ENCODE measurements around the gene THBS2. TPM values are rescaled to one million over a fixed set of nuclear protein-coding genes. Genes with fewer than 3 reads are reported as not detected.

The THBS2 gene
- total RNA-seq, 1 experiment from 2014 or later: not detected

DNA sequence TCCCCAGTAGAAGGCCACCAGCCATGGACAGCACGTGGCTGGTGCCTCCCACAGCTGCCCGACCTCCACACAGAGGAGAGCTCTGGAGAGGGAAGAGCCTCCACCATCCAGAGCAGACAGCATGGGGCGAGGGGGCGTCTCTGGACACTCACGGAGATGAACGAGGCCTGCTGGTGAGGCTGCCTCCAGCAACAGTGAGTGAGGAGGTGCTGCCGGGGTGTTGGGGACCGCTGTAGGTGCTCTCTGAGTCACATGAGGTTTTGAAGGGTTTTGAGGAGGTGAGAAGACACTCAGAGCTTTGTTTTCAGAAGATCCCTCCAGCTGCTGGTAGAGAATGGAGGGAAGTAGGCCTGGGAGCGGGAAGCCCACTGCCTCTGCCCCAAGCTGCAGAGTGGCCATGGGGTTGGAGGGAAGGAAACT is 65.6 kb downstream of the THBS2 start:
- H3K4me1 ChIP-seq (replicated peaks; ENCODE audit: insufficient read depth): no peaks in the 10 kb centered on the region
- BruUV-seq (replicated peaks): no TSS peak
- no peaks in the 10 kb centered on the region for H3K36me3 ChIP-seq (ENCODE audit: low read depth)
- TF ChIP-seq EZH2 (IDR thresholded peaks at IDR 0.05; ENCODE audit: low read depth): no peak
- TF ChIP-seq, protein P1, sequence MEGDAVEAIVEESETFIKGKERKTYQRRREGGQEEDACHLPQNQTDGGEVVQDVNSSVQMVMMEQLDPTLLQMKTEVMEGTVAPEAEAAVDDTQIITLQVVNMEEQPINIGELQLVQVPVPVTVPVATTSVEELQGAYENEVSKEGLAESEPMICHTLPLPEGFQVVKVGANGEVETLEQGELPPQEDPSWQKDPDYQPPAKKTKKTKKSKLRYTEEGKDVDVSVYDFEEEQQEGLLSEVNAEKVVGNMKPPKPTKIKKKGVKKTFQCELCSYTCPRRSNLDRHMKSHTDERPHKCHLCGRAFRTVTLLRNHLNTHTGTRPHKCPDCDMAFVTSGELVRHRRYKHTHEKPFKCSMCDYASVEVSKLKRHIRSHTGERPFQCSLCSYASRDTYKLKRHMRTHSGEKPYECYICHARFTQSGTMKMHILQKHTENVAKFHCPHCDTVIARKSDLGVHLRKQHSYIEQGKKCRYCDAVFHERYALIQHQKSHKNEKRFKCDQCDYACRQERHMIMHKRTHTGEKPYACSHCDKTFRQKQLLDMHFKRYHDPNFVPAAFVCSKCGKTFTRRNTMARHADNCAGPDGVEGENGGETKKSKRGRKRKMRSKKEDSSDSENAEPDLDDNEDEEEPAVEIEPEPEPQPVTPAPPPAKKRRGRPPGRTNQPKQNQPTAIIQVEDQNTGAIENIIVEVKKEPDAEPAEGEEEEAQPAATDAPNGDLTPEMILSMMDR (conservative IDR thresholded peaks at IDR 0.05): no peak
- no peaks in the 10 kb centered on the region for H3K9me3 ChIP-seq (ENCODE audit: insufficient read depth, low read depth)
- CTCF ChIA-PET: no interaction called here
- H3K27me3 ChIP-seq (ENCODE audit: insufficient read depth, low read depth): peaks cover 77% of the 10 kb centered on the region
- H3K79me2 ChIP-seq (ENCODE audit: low read depth): no peaks in the 10 kb centered on the region
- H3F3A ChIP-seq (ENCODE audit: insufficient read depth, low read depth): no peaks in the 10 kb centered on the region
- H3K9me2 ChIP-seq (ENCODE audit: insufficient read depth): no peaks in the 10 kb centered on the region
- no peak overlapping the region for H2AFZ ChIP-seq
- intact Hi-C loops (cut with micrococcal nuclease; ENCODE audit: unreplicated experiment): no loop called here
- no peak for DNase-seq
- no peaks in the 10 kb centered on the region for H4K20me1 ChIP-seq (ENCODE audit: insufficient read depth)
- POLR2A ChIA-PET (ENCODE audit: unreplicated experiment): no interaction called here
- H3K27ac ChIP-seq: no peak overlapping the region
- no peak overlapping the region for H3K4me2 ChIP-seq
- H3K4me3 ChIP-seq: no peak overlapping the region

DNA sequence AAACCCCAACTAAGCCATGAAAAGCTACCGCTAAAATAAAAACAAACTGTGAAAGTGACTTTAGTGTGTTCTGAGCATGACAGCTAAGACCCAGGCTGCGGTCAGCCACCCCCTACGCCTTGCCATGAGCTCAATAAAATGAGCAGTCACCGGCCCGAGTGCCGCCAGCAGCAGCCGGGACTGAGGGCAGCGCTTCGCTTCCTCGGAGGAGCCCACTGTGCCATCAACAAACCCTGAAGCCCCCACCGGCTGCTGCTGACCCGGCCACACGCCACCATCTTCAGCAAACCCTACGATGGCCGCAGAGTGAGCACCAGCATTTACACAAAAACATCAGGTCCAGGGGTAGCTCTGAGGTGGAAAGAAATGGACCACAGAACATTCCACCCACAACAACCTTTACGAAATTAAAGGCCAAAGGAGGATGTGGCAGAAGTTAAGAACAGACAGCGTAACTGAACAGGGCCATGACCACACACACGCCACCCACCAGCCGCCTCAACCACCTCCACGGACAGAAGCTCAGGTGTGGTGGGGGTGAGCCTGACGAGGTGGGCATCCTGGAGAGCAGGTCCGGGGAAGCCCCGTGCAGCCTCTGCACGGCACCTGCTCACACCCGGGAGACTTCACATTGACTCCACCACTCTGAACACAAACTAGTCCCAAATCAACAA is 67.0 kb downstream of the THBS2 start:
- no TSS peak for BruUV-seq (replicated peaks)
- intact Hi-C loops (cut with micrococcal nuclease; ENCODE audit: unreplicated experiment): no loop called here
- TF ChIP-seq EZH2 (IDR thresholded peaks at IDR 0.05; ENCODE audit: low read depth): no peak
- TF ChIP-seq, protein P1 (conservative IDR thresholded peaks at IDR 0.05): no peak
- Histone ChIP-seq H3K36me3 (ENCODE audit: low read depth) (no peaks in the 10 kb centered on the region), H4K20me1 (ENCODE audit: insufficient read depth) (no peaks in the 10 kb centered on the region), H3K79me2 (ENCODE audit: low read depth) (no peaks in the 10 kb centered on the region), H3F3A (ENCODE audit: insufficient read depth, low read depth) (no peaks in the 10 kb centered on the region), H3K27me3 (ENCODE audit: insufficient read depth, low read depth) (peaks cover 75% of the 10 kb centered on the region), H3K4me1 (replicated peaks; ENCODE audit: insufficient read depth) (no peaks in the 10 kb centered on the region), H2AFZ (no peak overlapping the region), H3K4me3 (no peak overlapping the region), H3K9me3 (ENCODE audit: insufficient read depth, low read depth) (no peaks in the 10 kb centered on the region), H3K9me2 (ENCODE audit: insufficient read depth) (no peaks in the 10 kb centered on the region), H3K4me2 (no peak overlapping the region), H3K27ac (no peak overlapping the region)
- ChIA-PET POLR2A (ENCODE audit: unreplicated experiment) (no interaction called here), CTCF (no interaction called here)
- no peak for DNase-seq

DNA sequence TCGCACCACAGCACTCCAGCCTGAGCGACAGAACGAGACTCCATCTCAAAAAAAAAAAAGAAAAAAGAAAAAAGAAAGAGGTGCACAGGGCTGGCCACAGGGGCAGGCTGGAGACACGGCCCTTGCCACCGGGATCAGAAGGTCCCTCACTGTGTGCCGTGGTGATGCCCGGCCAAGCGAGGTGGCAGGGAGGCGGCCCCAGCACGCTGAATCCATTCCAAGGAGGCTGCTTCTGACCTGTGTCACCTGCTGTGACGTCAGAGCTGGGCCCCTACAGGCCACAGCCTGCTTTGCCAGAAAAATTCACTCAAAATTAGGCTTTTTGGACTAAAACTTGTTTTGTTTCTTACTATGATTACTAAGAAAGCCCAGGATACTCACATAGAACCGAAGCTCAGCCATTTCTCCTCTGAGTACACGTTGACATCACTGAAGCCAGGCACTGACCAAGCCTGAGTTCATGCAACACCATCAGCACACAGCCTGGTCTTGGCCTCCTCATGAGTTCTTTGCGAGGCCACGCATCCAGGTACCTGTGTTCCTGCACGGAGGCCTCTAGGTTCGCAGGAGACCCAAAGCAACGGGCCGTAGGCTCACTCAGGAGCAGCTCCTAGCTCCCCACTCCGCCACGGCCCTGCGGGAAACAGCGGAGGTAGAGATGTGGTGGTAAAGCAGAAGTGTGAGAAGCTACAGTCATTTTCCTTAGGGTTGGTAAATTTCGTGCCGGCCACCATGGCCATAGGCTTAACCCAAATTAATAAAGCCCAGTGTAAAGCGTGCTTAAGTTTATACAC is 67.8 kb downstream of the THBS2 start:
- ChIA-PET POLR2A (ENCODE audit: unreplicated experiment) (no interaction called here), CTCF (no interaction called here)
- Histone ChIP-seq H3K36me3 (ENCODE audit: low read depth) (no peaks in the 10 kb centered on the region), H2AFZ (no peak overlapping the region), H3K4me3 (no peak overlapping the region), H4K20me1 (ENCODE audit: insufficient read depth) (no peaks in the 10 kb centered on the region), H3K79me2 (ENCODE audit: low read depth) (no peaks in the 10 kb centered on the region), H3K9me3 (ENCODE audit: insufficient read depth, low read depth) (no peaks in the 10 kb centered on the region), H3K27ac (no peak overlapping the region), H3K4me2 (no peak overlapping the region), H3K27me3 (ENCODE audit: insufficient read depth, low read depth) (peaks cover 72% of the 10 kb centered on the region), H3K4me1 (replicated peaks; ENCODE audit: insufficient read depth) (no peaks in the 10 kb centered on the region), H3F3A (ENCODE audit: insufficient read depth, low read depth) (no peaks in the 10 kb centered on the region), H3K9me2 (ENCODE audit: insufficient read depth) (no peaks in the 10 kb centered on the region)
- TF ChIP-seq, protein P1 (conservative IDR thresholded peaks at IDR 0.05): no peak
- no peak for TF ChIP-seq EZH2 (IDR thresholded peaks at IDR 0.05; ENCODE audit: low read depth)
- DNase-seq: no peak
- intact Hi-C loops (cut with micrococcal nuclease; ENCODE audit: unreplicated experiment): no loop called here
- no TSS peak for BruUV-seq (replicated peaks)
